Left colon (tissue), 2 donors: ENCODE results near the gene CHIC2. TPM values are rescaled to one million over a fixed set of nuclear protein-coding genes. Genes with fewer than 3 reads are reported as not detected.

Experiments
- ATAC-seq: fragments of 200-7000 bp; cut with Tn5 transposase; one replicate; pipeline ENCODE4 v1.9.1; 2020; ENCODE audit warnings: mild to moderate bottlenecking, moderate library complexity
- DNase-seq, 2 donors: peaks; one replicate each; pipeline ENCODE4 v3.0.0-alpha.2; 2020
- intact Hi-C, 2 donors: fragments of 100-400 bp; cut with DNase I in 1 of 2; cut with micrococcal nuclease in 1 of 2; formaldehyde crosslinking; loops; one replicate each; pipeline versions ENCODE4 v1.11.2 to v1.14.0; 2022; cut with DNase I, micrococcal nuclease
- total RNA-seq, 2 donors: library from RNA; stranded (reverse); fragmentation: NEBNext Ultra II Directional; extraction: Animal tissue kit (Norgen Biotek cat#: 25700); gene quantifications; one replicate each; pipeline ENCODE4 v1.2.1, GENCODE V29; 2021
- donor health status: DM: no; HTN: no; CAD: no.
- donor health status: DM: yes; HTN: yes; CAD: no.

The CHIC2 gene
- total RNA-seq, 2 donors from 2014 or later: 19.2 to 21.2 TPM

- no peak for DNase-seq
- no peak for ATAC-seq
- intact Hi-C loops: no loop called here
These were observed 83.3 kb downstream of the CHIC2 start for GRCh38 chr4:53981066-53981465.

GRCh38 chr4:53974561-53974960, 89.8 kb downstream of the CHIC2 start:
- ATAC-seq: no peak
- intact Hi-C loops: no loop called here
- DNase-seq: no peak

GRCh38 chr4:53967986-53968385, 96.4 kb downstream of the CHIC2 start:
- intact Hi-C loops: no loop called here
- ATAC-seq: no peak

GRCh38 chr4:53963781-53964180, 100.6 kb downstream of the CHIC2 start:
- DNase-seq (no peak), ATAC-seq (no peak)
- intact Hi-C loops: no loop called here

More at GRCh38 chr4:53967986-53968385, 96.4 kb downstream of the CHIC2 start:
- no peak for DNase-seq

- intact Hi-C loops: no loop called here
- no peak for ATAC-seq
- no peak for DNase-seq
These were observed 101.1 kb downstream of the CHIC2 start for GRCh38 chr4:53963336-53963735.

GRCh38 chr4:53962516-53963225, 101.7 kb downstream of the CHIC2 start:
- no peak for ATAC-seq
- intact Hi-C loops: no loop called here
- DNase-seq: no peak

GRCh38 chr4:53961351-53961750, 103.1 kb downstream of the CHIC2 start:
- no peak for DNase-seq
- intact Hi-C loops: no loop called here
- ATAC-seq: no peak

GRCh38 chr4:53960843-53961242, 103.6 kb downstream of the CHIC2 start:
- intact Hi-C loops: no loop called here
- ATAC-seq (no peak), DNase-seq (no peak)

Other genes with a start within 250 kb of the CHIC2 start
- gene GSX2, start 35.6 kb upstream of the CHIC2 start, total RNA-seq: not detected
- 10 to 100 TPM; 30.8 to 45.2 TPM for gene PDGFRA, start 164.7 kb upstream of the CHIC2 start, total RNA-seq